ENCODE measurements around the gene GCC1.
A peak's percentile ranks its signal among the peaks of the same experiment; 100 is the strongest.
"Not testable (repeated sequence)": the region's sequence is repeated elsewhere in the genome, so short reads cannot be mapped to it uniquely, and the experiment has no call there.

GCC1 gene

DNA sequence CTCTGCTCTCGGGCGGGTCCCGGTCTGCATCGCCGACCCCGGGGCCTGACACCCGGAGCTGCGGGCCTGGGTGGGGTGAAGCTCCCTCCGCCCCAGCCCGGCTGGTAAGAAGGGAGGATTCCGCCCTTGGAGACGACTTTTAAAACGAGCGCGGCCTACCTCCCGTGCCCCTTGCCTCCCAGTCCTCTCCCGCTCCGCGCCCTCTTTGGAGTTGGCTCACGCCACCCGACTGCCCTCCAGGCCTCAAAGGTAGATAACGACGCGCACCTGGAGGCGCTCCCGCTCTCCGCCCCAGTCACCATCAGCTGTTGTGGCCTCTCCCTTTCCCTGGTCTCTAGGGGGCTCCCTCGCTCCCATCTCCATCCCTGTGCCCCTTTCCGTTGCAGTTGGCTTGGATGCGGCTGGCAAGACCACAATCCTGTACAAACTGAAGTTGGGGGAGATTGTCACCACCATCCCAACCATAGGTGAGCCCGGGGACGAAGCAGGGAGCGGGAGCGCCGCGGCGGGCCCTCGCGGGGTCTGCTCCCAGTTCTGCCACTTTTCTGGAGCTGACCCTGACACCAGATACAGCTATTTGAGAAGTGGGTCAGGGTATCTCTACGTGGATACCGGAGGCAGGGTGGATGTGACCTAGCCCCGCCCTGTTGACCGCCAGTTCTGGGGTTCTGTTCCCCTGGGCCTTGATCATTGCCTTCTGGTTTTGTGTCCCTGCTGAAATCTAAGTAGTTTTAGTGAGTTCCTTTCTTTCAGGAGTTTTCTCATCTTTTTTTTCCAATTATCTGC lies 3.5 kb upstream of the GCC1 start:
- peak; percentile 54 for DNase-seq

DNA sequence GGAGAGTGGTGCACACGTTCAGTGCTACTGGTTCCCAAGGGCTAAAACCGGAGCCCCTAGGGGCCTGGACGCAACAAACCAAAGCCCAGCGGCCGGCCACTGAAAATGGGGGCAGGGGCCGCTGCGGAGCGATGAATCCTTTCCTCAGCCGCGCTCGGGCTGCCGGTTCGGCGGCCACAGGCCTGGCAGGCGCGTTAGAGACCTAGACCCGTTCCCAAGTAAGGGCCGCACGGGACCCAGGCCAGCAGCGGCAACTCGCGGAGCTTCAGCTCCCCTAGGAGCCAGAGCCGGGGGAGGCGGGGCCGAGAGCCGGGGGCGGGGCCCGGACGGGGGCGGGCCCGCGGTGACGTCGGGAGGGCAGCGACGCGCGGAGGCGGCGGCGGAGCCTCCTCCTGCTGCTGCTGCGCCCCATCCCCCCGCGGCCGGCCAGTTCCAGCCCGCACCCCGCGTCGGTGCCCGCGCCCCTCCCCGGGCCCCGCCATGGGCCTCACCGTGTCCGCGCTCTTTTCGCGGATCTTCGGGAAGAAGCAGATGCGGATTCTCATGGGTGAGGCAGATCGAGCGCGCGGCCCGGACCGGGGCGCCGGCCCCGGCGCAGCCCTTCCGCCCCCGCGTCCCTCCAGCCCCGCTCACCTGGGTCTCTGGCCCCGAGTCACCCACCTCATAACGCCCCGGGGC lies 2.8 kb upstream of the GCC1 start, which contains the start of gene ARF5:
Gene ARF5, plus strand, starts transcription at position 393 of the 678 bp plus-strand sequence. Its CDS starts 88 bp downstream, at position 481.
- DNase-seq, result peak; percentile 94

DNA sequence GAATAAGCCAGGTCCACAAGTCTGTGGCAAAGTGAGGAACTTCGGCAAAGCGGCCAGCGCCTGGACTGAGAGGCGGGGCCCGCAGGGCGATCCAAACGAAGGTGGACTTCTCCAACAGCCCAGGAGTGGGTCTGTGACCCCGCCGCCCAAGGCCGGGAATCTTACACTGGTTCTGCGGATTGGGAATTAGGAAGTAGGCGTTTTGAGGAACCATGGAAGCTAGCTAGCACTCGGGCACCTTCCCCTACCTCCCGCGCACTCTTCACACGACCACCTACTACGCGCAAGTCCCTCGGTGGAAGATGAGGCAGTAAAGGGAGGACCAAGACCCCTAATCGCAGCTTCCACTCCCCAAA lies 2.2 kb upstream of the GCC1 start:
- peak; percentile 34 for DNase-seq

DNA sequence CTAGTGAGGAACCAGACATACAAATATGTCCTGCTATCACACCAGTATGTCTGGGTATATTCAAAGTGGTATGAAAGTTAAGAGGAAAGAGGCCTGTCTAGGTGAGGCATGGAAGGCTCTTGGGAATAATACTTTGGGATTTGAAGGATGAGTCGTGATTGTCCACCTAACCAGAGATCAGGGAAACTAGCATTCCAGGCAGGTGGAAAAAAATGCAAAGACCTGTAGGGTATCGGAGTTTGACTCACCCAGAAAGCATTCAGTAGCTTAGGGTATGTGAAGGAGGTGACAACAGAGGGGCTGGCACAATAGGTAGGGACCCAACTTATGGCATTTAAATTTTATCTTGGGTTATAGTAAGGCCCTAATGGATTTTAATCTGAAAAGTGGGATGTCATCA lies 950 bp upstream of the GCC1 start:
- DNase-seq, result no peak

DNA sequence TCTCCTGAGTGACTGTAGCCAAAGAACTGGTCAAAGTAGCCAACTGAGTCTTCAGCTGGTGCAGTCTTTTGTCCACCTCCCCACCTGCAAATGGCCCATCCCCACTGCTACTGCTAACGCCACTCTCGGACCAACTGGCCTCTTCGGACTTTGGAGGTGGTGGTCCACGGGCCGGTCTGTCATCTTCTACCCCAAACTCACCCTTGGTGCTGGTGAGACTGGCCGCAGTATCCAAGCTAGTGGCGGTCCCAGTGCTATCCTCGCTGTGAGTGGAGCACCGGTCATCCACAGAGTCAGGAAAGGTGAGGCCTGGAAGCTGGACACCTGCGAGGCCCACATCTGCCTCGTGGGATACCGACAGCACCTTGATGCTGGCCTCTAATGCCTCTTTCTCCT lies 750 bp downstream of the GCC1 start:
- no peak for DNase-seq

DNA sequence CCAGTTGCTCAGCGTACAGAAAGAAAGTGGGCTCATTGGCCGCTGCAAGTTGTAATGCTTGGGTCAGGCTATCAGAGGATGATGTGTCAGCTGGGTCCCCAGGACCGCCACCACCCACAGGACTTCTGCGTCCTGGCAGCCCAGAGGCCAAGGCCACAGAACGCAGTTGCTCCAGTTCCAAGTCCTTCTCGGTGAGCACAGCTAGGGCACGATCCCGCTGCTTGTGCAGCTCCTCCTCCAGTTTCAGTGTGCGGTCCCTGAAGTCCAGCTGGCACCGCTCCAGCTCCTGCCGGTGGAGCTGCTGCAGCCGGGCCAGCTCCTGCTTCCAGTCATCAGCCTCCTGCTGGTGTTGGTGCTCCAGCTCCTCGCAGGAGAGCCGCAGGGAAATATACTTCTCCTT lies 3.0 kb downstream of the GCC1 start:
- DNase-seq, result no peak

DNA sequence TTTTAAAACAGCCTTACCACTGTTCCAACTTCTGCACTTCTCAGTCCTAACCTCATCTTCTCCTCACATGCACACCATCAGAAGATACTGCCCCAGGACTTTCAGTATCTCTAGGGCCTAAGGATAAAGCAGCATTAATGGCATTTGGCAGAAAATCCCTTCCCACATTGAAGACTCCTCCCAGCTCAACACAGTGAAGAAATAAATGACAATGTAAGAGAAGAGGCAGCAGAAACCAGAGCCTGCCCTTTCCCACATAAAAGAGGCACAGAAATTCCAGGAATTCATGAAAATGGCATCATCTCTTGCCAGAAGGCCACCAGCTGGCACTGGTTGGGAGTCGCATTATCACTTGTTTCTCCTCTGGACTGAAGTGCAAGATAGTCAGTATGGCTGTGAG lies 3.7 kb downstream of the GCC1 start:
- no peak for DNase-seq

DNA sequence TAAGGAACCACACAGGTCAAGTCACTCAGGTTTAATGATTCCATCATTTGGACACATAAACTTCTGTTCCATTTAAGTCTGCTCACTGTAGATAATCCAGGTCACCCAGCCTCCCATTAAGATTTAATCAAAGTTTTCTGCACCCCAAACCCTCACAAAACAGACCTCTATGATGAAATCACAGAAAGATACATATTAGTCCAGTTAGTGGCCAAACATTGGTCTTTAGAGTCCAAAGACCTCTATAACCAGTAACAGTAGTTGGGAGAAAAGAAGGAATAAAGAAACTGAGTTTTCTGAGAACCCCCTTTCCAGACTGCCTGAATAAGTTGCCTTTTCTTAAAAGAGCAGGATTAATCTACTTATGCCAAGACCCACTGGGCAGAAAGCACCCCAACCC lies 4.8 kb downstream of the GCC1 start:
- no peak for DNase-seq

DNA sequence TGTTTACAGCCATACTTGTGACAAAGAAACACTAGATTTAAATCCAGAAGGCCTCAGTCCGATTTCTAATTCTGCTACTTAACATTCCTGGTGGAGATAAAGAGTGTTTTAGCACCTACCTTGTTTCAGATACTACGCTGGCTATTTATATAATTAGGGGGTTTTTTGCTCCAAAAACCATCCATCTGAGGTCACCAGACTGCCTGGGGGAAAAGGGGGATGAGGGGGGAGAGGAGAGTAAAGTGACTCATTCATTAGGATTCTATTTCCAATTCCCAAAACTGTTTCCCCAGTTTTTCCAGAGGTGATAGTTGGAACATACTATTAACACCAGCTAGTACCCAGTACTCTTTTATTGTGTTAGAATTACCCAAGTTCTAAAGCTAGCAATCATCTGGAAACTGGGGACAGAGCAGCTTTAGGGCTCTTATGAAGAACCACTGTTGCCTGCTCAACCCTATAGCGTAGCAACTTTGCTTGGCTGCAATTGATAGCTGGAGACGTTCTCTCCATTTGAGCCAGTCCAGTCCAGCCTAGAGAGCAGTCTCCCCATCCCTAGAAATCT lies 6.6 kb downstream of the GCC1 start:
- DNase-seq, result no peak

DNA sequence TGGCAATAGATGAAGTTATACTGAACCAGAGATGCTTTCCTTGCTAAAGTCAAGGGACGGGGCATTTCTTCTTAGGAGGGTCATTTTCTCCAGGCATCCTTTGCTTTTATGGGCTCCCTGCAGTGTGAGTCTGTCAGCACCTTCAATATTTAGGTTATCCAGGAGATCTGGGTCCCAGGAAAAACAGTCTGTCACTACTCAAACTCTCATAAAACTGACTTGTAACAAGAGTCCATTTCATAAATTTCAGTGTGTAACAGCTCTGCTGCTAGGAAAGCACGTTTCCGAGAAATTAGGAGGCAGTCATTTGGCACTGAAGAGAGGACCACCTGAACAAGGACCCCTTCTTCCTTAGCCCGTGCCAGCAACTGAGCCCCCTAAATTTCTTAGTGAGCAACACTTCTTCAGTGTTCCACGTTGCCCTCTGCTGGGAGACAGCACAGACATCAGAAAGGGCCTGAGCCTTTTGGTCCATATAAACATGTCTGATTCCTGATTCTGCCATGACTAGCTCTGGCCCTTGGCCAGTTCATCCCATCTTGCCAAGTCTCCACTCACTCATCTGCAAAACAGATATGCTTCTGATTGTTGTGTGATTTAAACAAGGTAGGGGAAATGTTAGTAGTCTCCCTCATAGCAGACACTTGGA lies 7.2 kb downstream of the GCC1 start:
- no peak for DNase-seq

DNA sequence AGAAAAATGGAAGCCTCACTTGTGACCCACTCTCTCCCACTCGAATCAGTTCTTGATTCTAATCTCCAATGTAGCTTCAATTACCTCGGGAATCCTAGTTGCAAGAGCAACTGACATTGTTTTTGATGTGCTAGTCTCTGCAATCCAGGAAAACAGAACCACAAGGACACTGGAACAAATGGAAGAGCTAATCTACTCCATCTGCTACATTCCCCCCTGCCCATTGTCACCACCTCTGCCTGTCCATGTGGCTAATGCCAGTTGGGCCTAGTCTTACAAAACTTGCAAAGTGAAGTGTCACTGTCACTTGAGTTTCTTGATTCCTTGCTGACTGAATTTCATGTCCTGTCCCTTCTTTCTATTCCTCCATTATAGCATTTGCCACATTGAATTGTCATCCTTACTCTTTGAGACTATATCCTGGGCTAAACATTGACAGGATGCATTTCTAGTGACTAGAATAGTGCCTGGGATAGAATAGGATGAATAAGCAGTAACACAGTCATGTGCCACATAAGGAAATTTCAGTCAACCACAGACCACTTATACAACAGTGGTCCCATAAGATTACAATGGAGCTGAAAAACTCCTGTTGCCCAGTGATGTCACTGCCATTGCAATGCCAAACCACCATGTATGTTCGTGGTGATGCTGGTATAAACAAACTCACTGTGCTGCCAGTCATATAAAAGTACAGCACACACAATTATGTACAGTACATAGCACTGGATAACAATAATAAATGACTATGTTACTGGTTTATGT lies 13.5 kb downstream of the GCC1 start:
- no peak for DNase-seq

DNA sequence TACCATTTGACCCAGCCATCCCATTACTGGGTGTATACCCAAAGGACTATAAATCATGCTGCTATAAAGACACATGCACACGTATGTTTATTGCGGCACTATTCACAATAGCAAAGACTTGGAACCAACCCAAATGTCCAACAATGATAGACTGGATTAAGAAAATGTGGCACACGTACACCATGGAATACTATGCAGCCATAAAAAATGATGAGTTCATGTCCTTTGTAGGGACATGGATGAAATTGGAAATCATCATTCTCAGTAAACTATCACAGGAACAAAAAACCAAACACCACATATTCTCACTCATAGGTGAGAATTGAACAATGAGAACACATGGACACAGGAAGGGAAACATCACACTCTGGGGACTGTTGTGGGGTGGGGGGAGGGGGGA lies 17.4 kb downstream of the GCC1 start:
- DNase-seq, result not testable (repeated sequence)

DNA sequence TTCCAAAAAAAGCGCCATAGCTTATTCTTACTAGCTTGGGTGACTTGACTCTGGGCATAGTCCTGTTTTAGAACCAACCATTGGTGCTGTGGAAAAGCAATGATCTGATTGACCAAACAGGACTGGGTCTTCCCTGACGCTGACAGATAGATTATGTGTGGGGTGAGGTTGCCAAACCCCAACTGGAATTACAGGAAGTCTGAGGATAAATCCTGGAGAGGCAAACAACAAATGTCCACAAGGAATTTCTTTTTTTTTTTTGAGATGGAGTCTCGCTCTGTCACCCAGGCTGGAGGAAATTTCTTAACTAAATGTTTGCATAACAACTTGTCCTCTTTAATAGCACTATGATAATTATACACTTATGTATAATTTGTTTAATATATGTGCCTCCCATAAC lies 19.2 kb downstream of the GCC1 start:
- no peak for DNase-seq

DNA sequence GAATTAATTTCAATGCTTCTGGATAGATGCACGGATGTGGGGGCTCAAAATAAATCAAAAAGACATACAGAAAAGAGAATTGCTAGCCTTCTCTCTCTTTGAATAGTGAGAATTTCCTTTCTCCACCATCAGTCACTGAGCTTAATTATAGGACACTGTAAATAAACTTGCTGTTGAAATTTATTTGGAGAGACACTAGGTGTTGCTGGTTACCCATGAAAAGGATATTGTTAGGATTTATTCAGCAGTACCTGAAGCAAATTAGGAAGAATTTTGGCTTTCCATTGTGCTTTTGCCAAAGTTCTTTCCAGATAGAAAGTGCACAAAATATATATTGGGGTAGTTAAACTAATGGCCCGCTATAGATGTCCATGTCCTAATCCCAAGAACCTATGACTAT lies 27.6 kb downstream of the GCC1 start:
- no peak for DNase-seq

DNA sequence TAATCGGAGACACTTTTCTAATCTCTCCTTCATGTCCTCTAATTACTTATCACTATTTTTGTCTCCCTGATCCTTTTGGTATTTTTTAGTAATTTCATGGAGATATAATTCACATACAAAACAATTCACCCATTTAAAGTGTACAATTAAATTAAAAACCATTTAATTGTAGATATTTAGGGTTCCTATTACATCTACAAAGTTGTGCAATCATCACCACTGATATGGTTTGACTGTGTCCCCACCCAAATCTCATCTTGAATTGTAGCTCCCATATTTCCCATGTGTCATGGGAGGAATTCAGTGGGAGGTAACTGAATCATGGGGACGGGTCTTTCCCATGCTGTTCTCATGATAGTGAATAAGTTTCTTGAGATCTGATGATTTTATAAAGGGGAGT lies 29.0 kb downstream of the GCC1 start:
- no peak for DNase-seq

DNA sequence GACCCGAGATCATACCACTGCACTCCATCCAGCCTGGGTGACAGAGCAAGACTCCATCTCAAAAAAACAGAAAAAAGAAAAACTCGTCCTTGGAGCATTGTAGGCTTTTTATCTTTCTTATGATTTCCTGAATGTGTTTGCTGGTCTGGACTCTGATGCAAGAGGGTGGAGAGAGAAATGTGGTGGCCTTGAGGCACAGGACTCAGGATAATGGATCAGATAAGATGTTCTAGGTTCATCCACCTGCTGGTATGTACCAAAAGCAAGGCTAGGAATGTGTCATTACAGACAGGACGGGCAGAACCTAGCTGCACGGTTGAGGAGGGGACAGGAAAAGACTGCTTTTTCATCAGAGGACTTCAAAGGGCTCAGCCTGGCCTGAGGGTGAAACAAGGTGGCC lies 33.5 kb downstream of the GCC1 start:
- no peak for DNase-seq

DNA sequence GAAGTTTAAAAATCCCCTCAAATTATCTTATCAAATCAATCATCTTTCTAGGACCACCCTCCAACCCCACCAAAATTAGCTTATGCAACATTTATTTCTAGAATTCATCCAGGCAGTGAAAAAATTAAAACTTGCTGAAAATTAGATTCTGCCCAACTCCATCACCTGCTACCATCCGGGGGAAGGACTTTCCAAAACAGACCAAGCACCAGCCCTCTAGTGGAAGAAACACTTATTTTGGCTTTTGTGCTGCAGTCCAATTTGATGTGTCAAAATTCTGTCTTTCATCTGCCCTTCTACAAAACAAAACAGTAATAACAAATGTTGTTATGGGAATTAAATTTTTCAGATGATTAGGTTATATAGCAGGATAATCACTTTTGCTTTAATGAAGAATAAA lies 35.1 kb downstream of the GCC1 start:
- DNase-seq, result no peak

DNA sequence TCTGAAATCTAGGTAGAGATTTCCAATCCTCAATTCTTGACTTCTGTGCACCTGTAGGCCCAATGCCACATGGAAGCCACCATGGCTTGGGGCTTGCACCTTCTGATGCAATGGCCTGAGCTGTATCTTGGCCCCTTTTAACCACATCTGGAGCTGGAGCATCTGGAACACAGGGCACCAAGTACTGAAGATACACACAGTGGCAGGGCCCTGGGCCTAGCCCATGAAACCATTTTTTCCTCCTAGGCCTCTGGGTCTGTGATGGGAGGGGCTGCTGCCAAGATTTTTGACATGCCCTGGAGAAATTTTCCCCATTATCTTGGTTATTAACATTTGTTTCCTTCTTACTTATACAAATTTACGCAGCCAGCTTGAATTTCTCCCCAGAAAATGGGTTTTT lies 39.1 kb downstream of the GCC1 start:
- no peak for DNase-seq

DNA sequence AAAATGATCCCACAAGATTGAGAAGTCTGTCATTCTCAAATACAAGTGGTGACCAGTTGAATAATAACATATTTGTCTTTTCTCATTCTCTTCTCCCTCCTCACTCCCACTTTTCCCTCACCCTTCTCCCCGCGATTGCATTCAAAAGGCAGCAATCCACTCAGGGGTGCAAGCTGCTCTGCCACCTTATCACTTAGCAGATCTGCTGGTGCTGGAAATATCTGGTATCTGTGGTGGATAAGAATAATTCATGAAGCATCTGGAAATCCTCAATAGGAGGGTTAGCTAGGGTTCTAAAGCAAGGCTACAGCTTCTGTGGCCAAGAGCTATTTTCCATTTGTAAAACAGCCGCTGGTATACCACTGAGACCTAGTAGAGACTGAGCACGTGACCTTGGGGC lies 43.8 kb downstream of the GCC1 start:
- DNase-seq, result no peak

DNA sequence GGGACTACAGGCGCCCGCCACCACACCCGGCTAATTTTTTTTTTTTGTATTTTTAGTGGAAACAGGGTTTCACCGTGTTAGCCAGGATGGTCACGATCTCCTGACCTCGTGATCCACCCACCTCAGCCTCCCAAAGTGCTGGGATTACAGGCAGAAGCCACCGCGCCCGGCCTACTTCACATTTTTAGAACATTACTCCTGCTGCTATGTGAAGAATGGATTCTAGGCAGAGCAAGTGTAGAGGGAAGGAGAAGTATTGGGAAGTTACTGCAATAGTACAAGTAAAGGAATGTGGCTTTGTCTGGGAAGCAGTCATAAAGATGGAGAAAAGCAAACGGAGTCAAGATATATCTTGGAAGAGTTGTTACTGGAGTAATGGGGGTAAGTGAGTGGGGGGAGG lies 44.9 kb downstream of the GCC1 start:
- not testable (repeated sequence) for DNase-seq

DNA sequence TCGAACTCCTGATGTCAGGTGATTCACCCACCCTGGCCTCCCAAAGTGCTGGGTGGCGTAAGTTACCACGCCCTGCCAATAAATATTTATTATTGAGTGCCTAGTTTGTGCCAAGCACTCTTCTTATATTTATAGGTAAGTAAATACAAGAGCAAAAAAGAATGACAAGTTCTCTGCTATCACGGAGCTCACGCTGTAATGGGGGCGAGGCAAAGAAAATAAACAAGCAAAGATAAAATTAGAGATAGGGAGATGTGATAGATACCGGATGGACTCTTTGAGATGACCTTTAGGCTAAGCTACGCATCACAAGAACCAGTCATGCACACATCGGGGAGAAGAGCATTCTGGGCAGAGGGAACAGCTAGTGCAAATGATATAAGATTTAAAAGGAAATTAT lies 46.3 kb downstream of the GCC1 start:
- no peak for DNase-seq

DNA sequence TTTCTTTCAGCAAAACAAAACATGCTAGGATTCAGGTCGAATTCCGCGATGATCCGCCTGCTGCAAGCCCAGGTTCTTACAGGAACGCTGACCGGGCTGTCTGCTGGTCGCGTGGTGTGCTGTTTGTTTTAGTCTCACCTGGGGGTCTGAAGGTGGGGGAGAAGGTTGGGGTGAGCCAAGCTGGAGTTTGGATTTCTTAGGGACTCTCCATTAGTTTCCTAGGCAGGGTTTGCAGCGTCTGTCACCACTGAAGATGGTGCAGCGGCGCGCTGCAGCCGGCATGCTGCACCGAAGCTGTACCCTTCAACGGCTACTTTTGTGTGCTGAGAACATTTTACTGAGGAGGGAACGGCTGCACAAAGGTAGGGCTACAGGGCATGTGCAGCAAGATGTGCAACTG lies 48.7 kb downstream of the GCC1 start:
- no peak for DNase-seq

DNA sequence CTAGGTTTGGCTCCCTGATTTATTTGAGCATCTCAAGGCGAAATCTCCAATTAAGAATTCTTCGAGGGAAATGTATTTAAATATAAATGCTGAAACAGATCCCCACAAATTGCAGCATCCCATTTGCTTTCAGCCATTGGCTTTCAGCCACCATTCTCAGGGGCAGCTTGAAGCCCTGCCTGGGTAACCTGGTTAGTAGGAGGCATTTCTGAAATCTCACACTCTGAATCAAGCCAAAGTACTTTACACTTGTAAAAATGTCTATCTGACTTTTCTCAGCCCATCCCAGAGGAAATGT lies 49.1 kb downstream of the GCC1 start:
- DNase-seq, result no peak
